ENCODE results near the gene ARHGEF10L. TPM values are rescaled to one million over a fixed set of nuclear protein-coding genes. Genes with fewer than 3 reads are reported as not detected.

ARHGEF10L gene
- total RNA-seq, 1 experiment from 2014 or later: 21.6 TPM

DNA sequence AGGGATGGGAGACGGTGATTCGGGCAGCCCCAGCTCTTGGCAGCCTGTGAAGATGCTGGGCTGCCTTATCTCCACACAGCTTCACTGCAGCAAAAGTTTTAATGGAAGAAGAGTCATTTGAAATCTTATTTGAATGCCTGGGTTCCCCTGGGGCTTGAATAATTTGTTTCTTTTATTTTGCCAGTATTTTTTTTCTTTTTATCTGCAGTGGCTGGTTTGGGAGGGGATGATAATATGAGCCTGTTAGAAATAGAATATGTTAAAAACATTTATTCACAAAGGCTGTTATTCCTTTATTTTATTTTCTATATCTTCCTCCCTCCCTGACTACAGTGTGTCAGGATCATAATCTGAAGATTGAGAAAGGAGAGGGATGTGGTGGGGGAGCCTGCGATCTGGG, 103.4 kb downstream of the ARHGEF10L start:
- no peaks in the 10 kb centered on the region for H3K27me3 ChIP-seq (ENCODE audit: insufficient read depth, low read depth)
- no peak for DNase-seq
- no peak for TF ChIP-seq EZH2 (IDR thresholded peaks at IDR 0.05; ENCODE audit: low read depth)
- TF ChIP-seq, protein P1, sequence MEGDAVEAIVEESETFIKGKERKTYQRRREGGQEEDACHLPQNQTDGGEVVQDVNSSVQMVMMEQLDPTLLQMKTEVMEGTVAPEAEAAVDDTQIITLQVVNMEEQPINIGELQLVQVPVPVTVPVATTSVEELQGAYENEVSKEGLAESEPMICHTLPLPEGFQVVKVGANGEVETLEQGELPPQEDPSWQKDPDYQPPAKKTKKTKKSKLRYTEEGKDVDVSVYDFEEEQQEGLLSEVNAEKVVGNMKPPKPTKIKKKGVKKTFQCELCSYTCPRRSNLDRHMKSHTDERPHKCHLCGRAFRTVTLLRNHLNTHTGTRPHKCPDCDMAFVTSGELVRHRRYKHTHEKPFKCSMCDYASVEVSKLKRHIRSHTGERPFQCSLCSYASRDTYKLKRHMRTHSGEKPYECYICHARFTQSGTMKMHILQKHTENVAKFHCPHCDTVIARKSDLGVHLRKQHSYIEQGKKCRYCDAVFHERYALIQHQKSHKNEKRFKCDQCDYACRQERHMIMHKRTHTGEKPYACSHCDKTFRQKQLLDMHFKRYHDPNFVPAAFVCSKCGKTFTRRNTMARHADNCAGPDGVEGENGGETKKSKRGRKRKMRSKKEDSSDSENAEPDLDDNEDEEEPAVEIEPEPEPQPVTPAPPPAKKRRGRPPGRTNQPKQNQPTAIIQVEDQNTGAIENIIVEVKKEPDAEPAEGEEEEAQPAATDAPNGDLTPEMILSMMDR (conservative IDR thresholded peaks at IDR 0.05): no peak
- no peaks in the 10 kb centered on the region for H3K9me3 ChIP-seq (ENCODE audit: insufficient read depth, low read depth)
- H3K27ac ChIP-seq: no peak overlapping the region
- no peak overlapping the region for H3K4me2 ChIP-seq
- no peaks in the 10 kb centered on the region for H3K79me2 ChIP-seq (ENCODE audit: low read depth)
- H3F3A ChIP-seq (ENCODE audit: insufficient read depth, low read depth): no peaks in the 10 kb centered on the region
- H3K4me3 ChIP-seq: no peak overlapping the region
- H3K4me1 ChIP-seq (replicated peaks; ENCODE audit: insufficient read depth): no peaks in the 10 kb centered on the region
- H3K9me2 ChIP-seq (ENCODE audit: insufficient read depth): no peaks in the 10 kb centered on the region
- ChIA-PET CTCF (no interaction called here), POLR2A (ENCODE audit: unreplicated experiment) (no interaction called here)
- intact Hi-C loops (cut with micrococcal nuclease; ENCODE audit: unreplicated experiment): no loop called here
- no peak overlapping the region for H2AFZ ChIP-seq
- BruUV-seq (replicated peaks): no TSS peak
- H3K36me3 ChIP-seq (ENCODE audit: low read depth): no peaks in the 10 kb centered on the region
- H4K20me1 ChIP-seq (ENCODE audit: insufficient read depth): no peaks in the 10 kb centered on the region

DNA sequence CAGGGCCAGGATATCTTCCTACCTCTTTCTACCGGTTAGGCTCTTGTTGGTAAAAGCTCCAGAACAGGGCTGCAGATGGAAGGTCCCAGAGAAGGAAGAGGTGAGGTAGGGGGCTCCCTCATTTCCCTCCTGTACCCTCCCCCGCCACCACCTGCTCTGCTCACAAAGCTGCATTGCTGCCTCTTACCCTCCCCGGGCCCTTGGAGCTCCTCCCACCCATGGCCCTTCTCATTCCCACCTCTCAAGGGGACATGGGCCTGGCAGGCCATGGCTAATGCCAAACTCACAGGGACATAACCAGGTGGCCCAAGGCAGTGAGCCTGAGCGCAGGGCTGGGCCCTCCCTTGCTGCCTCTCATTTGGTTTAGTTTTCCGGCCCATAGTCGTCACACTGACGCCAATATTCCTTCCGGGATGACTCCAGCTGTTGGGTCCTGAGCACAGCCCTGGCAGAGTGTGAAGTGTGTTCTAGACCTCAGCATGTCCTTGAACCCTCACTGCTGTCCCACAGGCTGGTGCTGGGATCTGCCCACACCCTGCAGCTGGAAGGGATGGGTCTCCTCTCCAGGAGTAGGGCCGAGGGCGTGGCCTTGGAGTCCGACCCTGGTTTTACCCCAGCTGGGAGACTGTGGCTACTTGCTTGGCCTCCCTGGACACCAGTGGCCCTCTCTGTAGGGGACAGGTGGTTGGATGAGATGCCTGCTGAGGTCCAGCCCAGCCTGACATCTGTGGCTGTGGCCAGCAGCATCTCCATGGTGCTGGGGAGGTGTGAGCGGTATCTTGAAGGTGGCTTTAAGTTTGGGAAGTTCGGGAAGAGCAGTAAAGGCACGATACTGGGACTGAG, 104.6 kb downstream of the ARHGEF10L start:
- Histone ChIP-seq H3K4me2 (no peak overlapping the region), H3K27me3 (ENCODE audit: insufficient read depth, low read depth) (no peaks in the 10 kb centered on the region), H4K20me1 (ENCODE audit: insufficient read depth) (no peaks in the 10 kb centered on the region), H3K4me3 (no peak overlapping the region), H3K36me3 (ENCODE audit: low read depth) (no peaks in the 10 kb centered on the region), H3K9me3 (ENCODE audit: insufficient read depth, low read depth) (no peaks in the 10 kb centered on the region), H3K27ac (no peak overlapping the region), H3K79me2 (ENCODE audit: low read depth) (no peaks in the 10 kb centered on the region), H3K4me1 (replicated peaks; ENCODE audit: insufficient read depth) (no peaks in the 10 kb centered on the region), H2AFZ (no peak overlapping the region), H3F3A (ENCODE audit: insufficient read depth, low read depth) (no peaks in the 10 kb centered on the region), H3K9me2 (ENCODE audit: insufficient read depth) (no peaks in the 10 kb centered on the region)
- no TSS peak for BruUV-seq (replicated peaks)
- POLR2A ChIA-PET (ENCODE audit: unreplicated experiment): no interaction called here
- TF ChIP-seq, protein P1 (conservative IDR thresholded peaks at IDR 0.05): no peak
- TF ChIP-seq EZH2 (IDR thresholded peaks at IDR 0.05; ENCODE audit: low read depth): no peak
- no peak for DNase-seq
- CTCF ChIA-PET: no interaction called here
- intact Hi-C loops (cut with micrococcal nuclease; ENCODE audit: unreplicated experiment): no loop called here

DNA sequence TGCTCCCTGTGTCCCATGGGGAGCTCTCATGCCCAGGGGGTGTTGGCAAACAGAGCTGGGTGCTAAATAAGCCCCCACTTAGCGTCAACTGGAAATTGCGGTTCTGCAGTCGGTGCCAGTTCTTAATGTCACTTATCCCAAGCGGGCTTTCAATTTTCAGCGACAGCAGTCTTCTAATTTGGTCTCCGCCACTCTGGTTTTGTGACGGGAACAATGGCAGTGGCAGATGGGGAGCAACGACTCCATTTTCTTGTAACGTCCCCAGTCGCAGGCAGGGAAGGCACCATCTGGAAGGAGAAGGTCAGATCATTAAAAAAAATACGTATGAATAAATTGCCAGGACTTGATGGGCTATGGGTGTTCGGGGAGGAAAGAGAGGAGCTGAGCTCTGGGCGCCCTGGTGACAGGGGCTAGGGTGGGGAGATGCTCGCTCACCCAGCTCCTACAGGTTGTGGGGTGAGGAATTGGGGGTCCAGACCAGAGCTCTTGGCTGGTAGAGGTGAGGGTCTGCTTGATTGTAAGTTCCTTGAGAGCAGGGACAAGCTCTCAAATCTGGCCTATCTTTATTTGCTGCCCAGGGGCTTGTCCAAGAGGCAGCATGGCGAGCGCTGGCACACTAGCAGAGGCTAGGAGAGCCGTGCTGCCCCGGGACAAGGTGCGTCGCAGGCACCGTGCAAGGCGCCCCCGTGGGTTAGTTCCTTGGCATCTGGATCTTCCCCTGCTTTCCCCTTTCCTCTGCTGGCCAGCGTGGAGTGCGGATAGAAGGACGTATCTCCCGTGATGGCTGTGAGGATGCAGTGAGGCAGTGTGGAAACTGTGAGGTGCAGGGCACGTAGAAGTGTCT, 105.8 kb downstream of the ARHGEF10L start:
- TF ChIP-seq, protein P1 (conservative IDR thresholded peaks at IDR 0.05): no peak
- TF ChIP-seq EZH2 (IDR thresholded peaks at IDR 0.05; ENCODE audit: low read depth): no peak
- Histone ChIP-seq H2AFZ (no peak overlapping the region), H3K9me3 (ENCODE audit: insufficient read depth, low read depth) (no peaks in the 10 kb centered on the region), H3K27me3 (ENCODE audit: insufficient read depth, low read depth) (no peaks in the 10 kb centered on the region), H4K20me1 (ENCODE audit: insufficient read depth) (no peaks in the 10 kb centered on the region), H3K79me2 (ENCODE audit: low read depth) (no peaks in the 10 kb centered on the region), H3F3A (ENCODE audit: insufficient read depth, low read depth) (no peaks in the 10 kb centered on the region), H3K9me2 (ENCODE audit: insufficient read depth) (no peaks in the 10 kb centered on the region), H3K4me1 (replicated peaks; ENCODE audit: insufficient read depth) (no peaks in the 10 kb centered on the region), H3K4me3 (no peak overlapping the region), H3K27ac (no peak overlapping the region), H3K4me2 (no peak overlapping the region), H3K36me3 (ENCODE audit: low read depth) (no peaks in the 10 kb centered on the region)
- intact Hi-C loops (cut with micrococcal nuclease; ENCODE audit: unreplicated experiment): no loop called here
- POLR2A ChIA-PET (ENCODE audit: unreplicated experiment): no interaction called here
- DNase-seq: no peak
- BruUV-seq (replicated peaks): no TSS peak
- CTCF ChIA-PET: no interaction called here
